Caco-2 (cell line): ENCODE data around the gene SUSD5. TPM values are rescaled to one million over a fixed set of nuclear protein-coding genes. Genes with fewer than 3 reads are reported as not detected.

Source experiments
- BruUV-seq: library from RNA; stranded (reverse); fragments of 400-500 nt; replicated peaks from 2 replicates; lab custom pipeline; 2021; lab: Mats Ljungman, UMichigan
- CTCF ChIA-PET: fragments of 300-600 bp; sonication (Branson Sonifier 250); formaldehyde crosslinking; loops from one replicate; lab custom pipeline; 2022; ENCODE audit warnings: antibody characterized with exemption; lab: Charles Lee
- POLR2A ChIA-PET: fragments of 300-600 bp; sonication (Branson Sonifier 250); formaldehyde crosslinking; loops from one replicate; lab custom pipeline; 2022; ENCODE audit warnings: antibody characterized with exemption; lab: Charles Lee
- DNase-seq, 2 experiments: peaks; one replicate each; pipeline versions ENCODE4 v3.0.0 to v3.0.0-alpha.2; 2020 to 2022
- H3K27me3 ChIP-seq: replicated peaks from 2 replicates; pipeline ENCODE4 v1.6.0; 2011; ENCODE audit warnings: low read length; ENCODE audit not compliant: control insufficient read depth, insufficient read depth
- H3K36me3 ChIP-seq: 2 replicates; pipeline ENCODE4 v1.5.1; 2011; ENCODE audit warnings: low read length; ENCODE audit not compliant: control insufficient read depth, insufficient read depth
- H3K4me1 ChIP-seq: fragments of 250-450 bp; sonication (Bioruptor Pico); 2 replicates; pipeline ENCODE4 v1.5.1; 2020; ENCODE audit warnings: mild to moderate bottlenecking
- H3K4me3 ChIP-seq: 2 replicates; pipeline ENCODE4 v1.5.1; 2011; ENCODE audit warnings: low read depth, mild to moderate bottlenecking, control low read depth, low read length
- H3K9me3 ChIP-seq: fragments of 250-450 bp; sonication (Bioruptor Pico); 2 replicates; pipeline ENCODE4 v1.5.1; 2020; ENCODE audit warnings: mild to moderate bottlenecking, moderate library complexity
- H3K27ac Mint-ChIP-seq: one replicate; pipeline ENCODE4 v1.8.0; 2022; ENCODE audit warnings: mixed read lengths; ENCODE audit not compliant: unreplicated experiment
- H3K27me3 Mint-ChIP-seq: one replicate; pipeline ENCODE4 v1.8.0; 2022; ENCODE audit warnings: mixed read lengths; ENCODE audit not compliant: insufficient read depth, unreplicated experiment
- H3K36me3 Mint-ChIP-seq: one replicate; pipeline ENCODE4 v1.8.0; 2022; ENCODE audit warnings: mild to moderate bottlenecking, mixed read lengths; ENCODE audit not compliant: insufficient read depth, unreplicated experiment
- H3K4me1 Mint-ChIP-seq: one replicate; pipeline ENCODE4 v1.8.0; 2022; ENCODE audit warnings: low read depth, mixed read lengths; ENCODE audit not compliant: unreplicated experiment
- H3K4me3 Mint-ChIP-seq: one replicate; pipeline ENCODE4 v1.8.0; 2022; ENCODE audit warnings: mild to moderate bottlenecking, moderate library complexity, mixed read lengths; ENCODE audit not compliant: unreplicated experiment
- H3K9me3 Mint-ChIP-seq: one replicate; pipeline ENCODE4 v1.8.0; 2022; ENCODE audit warnings: mixed read lengths; ENCODE audit not compliant: unreplicated experiment
- intact Hi-C: fragments of 100-400 bp; cut with micrococcal nuclease; formaldehyde crosslinking; loops from one replicate; pipeline ENCODE4 v1.10.0; 2022; ENCODE audit not compliant: unreplicated experiment
- total RNA-seq: library from RNA; stranded (reverse); gene quantifications from 2 replicates; pipeline ENCODE4 v1.2.3, GENCODE V29; 2022
- TF ChIP-seq, protein P1 (sequence below), 2 experiments: fragments of 200-600 bp in 1 of 2; IDR thresholded peaks; 1 replicate in 1 of 2; 2 replicates in 1 of 2; pipeline versions ENCODE4 v1.5.1 to v1.8.0; 2011 to 2022; ENCODE audit warnings: antibody characterized with exemption in 1 of 2, control low read depth in 1 of 2, inconsistent platforms in 1 of 2, low read depth in 1 of 2, low read length in 1 of 2, mild to moderate bottlenecking in 1 of 2, moderate library complexity in 1 of 2; ENCODE audit not compliant: insufficient read depth in 1 of 2, severe bottlenecking in 1 of 2, unreplicated experiment in 1 of 2

Gene SUSD5
- total RNA-seq, 1 experiment from 2014 or later: not detected

DNA sequence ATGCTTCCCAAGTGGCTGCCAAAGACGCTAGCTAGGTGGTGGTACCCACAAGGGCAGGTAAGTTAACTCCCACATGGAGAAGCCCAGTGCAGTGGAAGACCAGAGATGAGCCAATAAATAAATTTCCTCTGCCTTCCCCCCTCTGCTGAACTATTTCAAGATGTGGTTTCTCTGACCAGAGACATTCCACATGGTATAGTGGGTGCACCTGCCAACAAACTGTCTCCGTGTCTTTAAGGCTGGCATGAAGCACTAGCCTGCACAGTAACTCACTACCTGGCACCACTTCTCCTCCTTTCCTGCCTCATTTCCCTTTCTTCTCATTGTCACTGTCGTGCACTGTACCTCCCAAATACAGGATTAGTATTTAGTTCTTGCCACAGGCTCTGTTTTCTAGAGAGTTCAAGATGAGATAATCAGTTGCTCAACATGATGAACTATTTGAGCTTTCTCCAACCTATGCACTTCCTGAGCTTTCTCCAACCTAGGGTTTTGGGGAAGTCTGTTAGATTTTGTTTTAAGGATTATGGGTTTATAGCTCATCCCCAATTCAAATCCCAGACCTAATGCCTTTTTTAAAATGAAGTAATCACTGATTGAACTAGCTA is 113.2 kb downstream of the SUSD5 start:
- POLR2A ChIA-PET: interaction anchor here (0.6 kb wide), 1 partner anchor 29 kb away, joined by 8 read pairs; no protein-coding TSS in a partner anchor
- BruUV-seq: no TSS peak

DNA sequence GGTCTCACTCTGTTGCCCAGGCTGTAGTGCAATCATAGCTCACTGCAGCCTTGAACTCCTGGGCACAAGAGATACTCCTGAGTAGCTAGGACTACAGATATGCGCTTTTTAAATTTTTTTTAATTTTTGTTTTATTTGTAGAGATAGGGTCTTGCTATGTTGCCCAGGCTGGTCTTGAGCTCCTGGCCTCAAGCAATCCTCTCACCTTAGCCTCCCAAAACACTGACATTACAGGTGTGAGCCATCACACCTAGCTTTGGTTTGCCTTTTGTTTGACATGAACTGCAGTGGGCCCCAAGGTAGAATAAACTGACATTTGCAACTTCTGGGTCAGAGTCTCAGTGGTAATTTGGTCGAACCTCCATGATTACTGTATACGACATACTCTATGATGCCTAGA is 113.8 kb downstream of the SUSD5 start:
- BruUV-seq: no TSS peak
- Mint-ChIP-seq H3K4me1 (peaks cover 7% of the 10 kb centered on the region), H3K36me3 (no peaks in the 10 kb centered on the region), H3K4me3 (no peak overlapping the region), H3K27me3 (no peaks in the 10 kb centered on the region), H3K9me3 (no peaks in the 10 kb centered on the region), H3K27ac (no peak overlapping the region)
- no peaks in the 10 kb centered on the region for H3K9me3 ChIP-seq
- ChIA-PET CTCF (interaction anchor here (0.6 kb wide), 1 partner anchor 27 kb away, joined by 4 read pairs; no protein-coding TSS in a partner anchor), POLR2A (no interaction called here)
- no peaks in the 10 kb centered on the region for H3K4me1 ChIP-seq
- H3K36me3 ChIP-seq: no peaks in the 10 kb centered on the region
- H3K4me3 ChIP-seq: no peak overlapping the region
- TF ChIP-seq, protein P1, sequence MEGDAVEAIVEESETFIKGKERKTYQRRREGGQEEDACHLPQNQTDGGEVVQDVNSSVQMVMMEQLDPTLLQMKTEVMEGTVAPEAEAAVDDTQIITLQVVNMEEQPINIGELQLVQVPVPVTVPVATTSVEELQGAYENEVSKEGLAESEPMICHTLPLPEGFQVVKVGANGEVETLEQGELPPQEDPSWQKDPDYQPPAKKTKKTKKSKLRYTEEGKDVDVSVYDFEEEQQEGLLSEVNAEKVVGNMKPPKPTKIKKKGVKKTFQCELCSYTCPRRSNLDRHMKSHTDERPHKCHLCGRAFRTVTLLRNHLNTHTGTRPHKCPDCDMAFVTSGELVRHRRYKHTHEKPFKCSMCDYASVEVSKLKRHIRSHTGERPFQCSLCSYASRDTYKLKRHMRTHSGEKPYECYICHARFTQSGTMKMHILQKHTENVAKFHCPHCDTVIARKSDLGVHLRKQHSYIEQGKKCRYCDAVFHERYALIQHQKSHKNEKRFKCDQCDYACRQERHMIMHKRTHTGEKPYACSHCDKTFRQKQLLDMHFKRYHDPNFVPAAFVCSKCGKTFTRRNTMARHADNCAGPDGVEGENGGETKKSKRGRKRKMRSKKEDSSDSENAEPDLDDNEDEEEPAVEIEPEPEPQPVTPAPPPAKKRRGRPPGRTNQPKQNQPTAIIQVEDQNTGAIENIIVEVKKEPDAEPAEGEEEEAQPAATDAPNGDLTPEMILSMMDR (IDR thresholded peaks at IDR 0.05; ENCODE audit: insufficient read depth in 1 of 2, low read depth in 1 of 2, low read length in 1 of 2, severe bottlenecking in 1 of 2, unreplicated experiment in 1 of 2): no peak
- intact Hi-C loops: no loop called here
- no peak for DNase-seq
- no peaks in the 10 kb centered on the region for H3K27me3 ChIP-seq

More for the DNA sequence above, 113.2 kb downstream of the SUSD5 start:
- H3K36me3 ChIP-seq: no peaks in the 10 kb centered on the region
- intact Hi-C loops: no loop called here
- Mint-ChIP-seq H3K27ac (no peak overlapping the region), H3K4me3 (no peak overlapping the region), H3K27me3 (no peaks in the 10 kb centered on the region), H3K4me1 (peaks cover 7% of the 10 kb centered on the region), H3K36me3 (no peaks in the 10 kb centered on the region), H3K9me3 (no peaks in the 10 kb centered on the region)
- no peak for DNase-seq
- TF ChIP-seq, protein P1 (IDR thresholded peaks at IDR 0.05; ENCODE audit: insufficient read depth in 1 of 2, low read depth in 1 of 2, low read length in 1 of 2, severe bottlenecking in 1 of 2, unreplicated experiment in 1 of 2): no peak
- no peaks in the 10 kb centered on the region for H3K4me1 ChIP-seq
- no peaks in the 10 kb centered on the region for H3K9me3 ChIP-seq
- no peaks in the 10 kb centered on the region for H3K27me3 ChIP-seq
- CTCF ChIA-PET: no interaction called here
- no peak overlapping the region for H3K4me3 ChIP-seq

DNA sequence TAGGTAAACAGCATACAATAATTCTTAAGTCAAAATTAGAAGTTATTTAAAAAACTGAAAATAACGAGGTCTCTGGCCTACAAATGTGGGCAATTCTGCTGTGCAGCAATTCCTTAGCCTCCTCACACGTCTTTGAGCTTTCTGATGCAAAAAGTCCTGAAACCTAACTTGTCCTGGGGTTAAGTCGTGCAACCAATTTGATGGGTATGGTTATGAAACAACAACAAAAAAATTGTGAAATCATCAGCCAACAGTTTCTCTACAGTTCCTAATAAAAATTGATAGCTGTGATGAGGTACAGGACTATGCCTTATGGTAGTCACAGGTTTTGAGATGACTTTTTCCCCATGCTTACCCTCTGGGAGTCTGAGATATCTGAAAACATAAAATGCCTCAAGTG is 115.1 kb downstream of the SUSD5 start:
- Mint-ChIP-seq H3K9me3 (no peaks in the 10 kb centered on the region), H3K4me3 (no peak overlapping the region), H3K27ac (no peak overlapping the region), H3K36me3 (no peaks in the 10 kb centered on the region), H3K27me3 (no peaks in the 10 kb centered on the region), H3K4me1 (peaks cover 13% of the 10 kb centered on the region)
- H3K9me3 ChIP-seq: no peaks in the 10 kb centered on the region
- no TSS peak for BruUV-seq
- no peaks in the 10 kb centered on the region for H3K36me3 ChIP-seq
- peaks cover 3% of the 10 kb centered on the region for H3K4me1 ChIP-seq
- no peak overlapping the region for H3K4me3 ChIP-seq
- no peak for DNase-seq
- TF ChIP-seq, protein P1 (IDR thresholded peaks at IDR 0.05; ENCODE audit: insufficient read depth in 1 of 2, low read depth in 1 of 2, low read length in 1 of 2, severe bottlenecking in 1 of 2, unreplicated experiment in 1 of 2): no peak
- no peaks in the 10 kb centered on the region for H3K27me3 ChIP-seq
- ChIA-PET POLR2A (no interaction called here), CTCF (no interaction called here)
- intact Hi-C loops: no loop called here
